Astrocyte of the spinal cord (primary cell): Measurements from ENCODE around the gene LCN12.

Source experiments
- DNase-seq: peaks from one replicate; pipeline ENCODE4 v3.0.0; 2011; ENCODE audit warnings: low read depth, low spot score
- H3K4me3 ChIP-seq: 2 replicates; pipeline ENCODE4 v1.5.1; 2011; ENCODE audit warnings: low read depth, mild to moderate bottlenecking, low read length, moderate library complexity
- in situ Hi-C: cut with HindIII; loops from 2 replicates; pipeline ENCODE4 v1.10.0; 2017; ENCODE audit warnings: low sequenced_read_pairs
- TF ChIP-seq, protein P1 (sequence below): IDR thresholded peaks from 2 replicates; pipeline ENCODE4 v1.5.1; 2012; ENCODE audit warnings: low read depth, mild to moderate bottlenecking, low read length, inconsistent platforms

Gene LCN12

DNA sequence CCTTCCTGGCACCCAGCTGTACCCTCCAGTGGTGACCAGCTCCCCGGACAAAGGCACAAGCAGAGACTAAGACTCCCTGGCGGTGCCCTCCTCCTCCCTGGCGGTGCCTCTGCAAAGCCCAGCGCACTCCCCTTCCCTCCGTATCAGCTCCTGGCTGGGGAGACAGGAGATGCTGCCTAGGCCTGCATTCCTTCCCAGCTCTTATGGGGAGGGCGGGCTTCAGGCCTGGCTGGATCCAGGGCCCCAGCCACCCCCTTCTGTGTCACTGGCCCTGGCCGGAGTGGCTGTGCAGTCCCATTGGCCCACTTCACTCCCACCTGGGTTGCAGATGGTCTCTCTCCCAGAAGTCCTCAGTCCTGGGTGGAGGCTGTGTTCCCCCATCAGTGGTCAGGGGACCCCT is 6.4 kb downstream of the LCN12 start:
- no peak overlapping the region for H3K4me3 ChIP-seq
- TF ChIP-seq, protein P1, sequence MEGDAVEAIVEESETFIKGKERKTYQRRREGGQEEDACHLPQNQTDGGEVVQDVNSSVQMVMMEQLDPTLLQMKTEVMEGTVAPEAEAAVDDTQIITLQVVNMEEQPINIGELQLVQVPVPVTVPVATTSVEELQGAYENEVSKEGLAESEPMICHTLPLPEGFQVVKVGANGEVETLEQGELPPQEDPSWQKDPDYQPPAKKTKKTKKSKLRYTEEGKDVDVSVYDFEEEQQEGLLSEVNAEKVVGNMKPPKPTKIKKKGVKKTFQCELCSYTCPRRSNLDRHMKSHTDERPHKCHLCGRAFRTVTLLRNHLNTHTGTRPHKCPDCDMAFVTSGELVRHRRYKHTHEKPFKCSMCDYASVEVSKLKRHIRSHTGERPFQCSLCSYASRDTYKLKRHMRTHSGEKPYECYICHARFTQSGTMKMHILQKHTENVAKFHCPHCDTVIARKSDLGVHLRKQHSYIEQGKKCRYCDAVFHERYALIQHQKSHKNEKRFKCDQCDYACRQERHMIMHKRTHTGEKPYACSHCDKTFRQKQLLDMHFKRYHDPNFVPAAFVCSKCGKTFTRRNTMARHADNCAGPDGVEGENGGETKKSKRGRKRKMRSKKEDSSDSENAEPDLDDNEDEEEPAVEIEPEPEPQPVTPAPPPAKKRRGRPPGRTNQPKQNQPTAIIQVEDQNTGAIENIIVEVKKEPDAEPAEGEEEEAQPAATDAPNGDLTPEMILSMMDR = no peak
- no peak for DNase-seq
- in situ Hi-C loops = no loop called here

DNA sequence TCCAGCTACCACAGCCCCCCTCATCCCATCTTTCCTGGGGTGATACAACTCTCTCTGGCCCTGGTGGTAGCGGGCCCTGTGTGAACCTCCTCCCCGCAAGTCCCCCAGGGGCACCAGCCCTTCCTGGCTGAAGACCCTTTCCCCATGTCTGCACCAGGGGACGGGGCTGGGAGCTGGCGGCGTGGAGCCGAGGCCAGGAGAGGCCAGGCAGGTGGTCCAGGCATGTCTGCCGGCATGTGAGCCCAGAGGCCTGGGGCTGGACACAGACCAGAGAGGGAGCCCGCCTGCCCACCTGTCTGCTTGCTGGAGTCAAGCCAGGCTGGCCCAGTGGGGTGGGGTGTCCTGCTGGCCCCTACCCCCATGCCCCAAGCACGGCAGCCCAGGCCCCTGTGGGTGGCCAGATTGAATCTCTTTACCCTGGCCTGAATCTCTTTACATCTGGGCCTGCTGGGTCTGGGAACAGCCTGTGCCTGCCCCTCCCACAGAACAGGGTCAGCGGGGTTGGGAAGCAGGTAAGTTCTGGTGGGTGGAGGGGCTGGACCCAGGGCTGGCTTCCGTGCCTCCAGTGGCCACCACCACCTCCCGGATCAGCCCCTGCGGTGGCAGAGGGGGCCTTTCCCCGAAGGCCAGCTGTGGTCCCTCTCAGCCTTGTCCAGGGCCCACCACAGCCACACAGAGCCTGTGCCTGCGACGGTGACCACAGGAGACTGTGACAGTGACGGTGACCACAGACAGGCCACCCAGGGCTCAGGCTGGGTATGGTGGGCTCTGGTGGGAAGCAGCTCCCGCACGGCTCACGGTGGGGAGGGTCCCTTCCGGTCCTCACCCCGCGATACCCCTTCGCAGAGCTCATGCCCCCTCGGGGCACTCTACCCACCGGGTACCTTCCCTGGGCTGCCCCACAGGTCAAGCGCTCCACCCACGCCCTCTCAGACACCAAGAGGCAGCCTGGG is 7.1 kb downstream of the LCN12 start:
- H3K4me3 ChIP-seq = no peak overlapping the region
- no peak for DNase-seq
- in situ Hi-C loops = no loop called here
- TF ChIP-seq, protein P1 = no peak

DNA sequence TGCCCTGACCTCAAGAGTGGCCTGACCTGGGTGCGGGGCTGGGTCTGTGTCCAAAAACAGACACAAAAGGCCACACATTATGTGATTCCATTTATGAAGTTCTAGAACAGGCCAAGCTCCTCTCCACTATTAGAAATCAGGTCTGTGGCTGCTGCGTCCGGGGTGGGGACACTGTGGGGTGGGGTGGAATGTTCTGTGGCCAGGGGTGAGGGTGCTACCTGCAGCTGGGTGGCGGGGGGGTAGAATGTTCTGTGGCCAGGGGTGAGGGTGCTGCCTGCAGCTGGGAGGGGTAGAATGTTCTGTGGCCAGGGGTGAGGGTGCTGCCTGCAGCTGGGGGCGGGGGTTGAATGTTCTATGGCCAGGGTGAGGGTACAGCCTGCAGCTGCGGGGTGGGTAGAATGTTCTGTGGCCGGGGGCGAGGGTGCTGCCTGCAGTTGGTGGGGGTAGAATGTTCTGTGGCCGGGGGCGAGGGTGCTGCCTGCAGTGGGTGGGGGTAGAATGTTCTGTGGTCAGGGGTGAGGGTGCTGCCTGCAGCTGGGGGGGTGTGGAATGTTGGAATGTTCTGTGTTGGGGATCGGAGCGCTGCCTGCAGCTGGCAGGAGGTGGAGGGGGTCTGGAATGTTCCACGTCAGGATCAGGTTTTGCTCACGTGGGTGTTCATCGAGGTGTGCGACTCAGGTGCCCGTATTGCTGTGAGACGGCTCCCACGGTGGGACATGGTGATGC is 8.3 kb downstream of the LCN12 start:
- in situ Hi-C loops = no loop called here
- no peak overlapping the region for H3K4me3 ChIP-seq
- DNase-seq = no peak
- TF ChIP-seq, protein P1 = no peak

DNA sequence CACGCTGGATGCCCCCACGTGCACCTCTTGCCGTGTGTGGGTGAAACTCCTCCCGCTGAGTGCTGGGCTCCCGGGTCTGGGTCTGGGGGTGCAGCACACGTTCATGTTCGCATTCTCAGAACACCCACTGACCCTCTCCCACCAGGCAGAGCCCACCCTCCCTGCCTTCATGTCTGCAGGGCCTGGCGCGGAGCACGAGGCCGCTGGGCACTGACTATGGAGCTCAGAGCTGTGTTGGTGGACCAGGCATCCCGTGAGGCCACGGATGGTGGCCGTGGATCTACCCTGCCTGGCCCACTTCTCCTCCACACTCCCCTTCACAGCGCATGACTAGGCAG is 8.8 kb downstream of the LCN12 start:
- in situ Hi-C loops = no loop called here
- TF ChIP-seq, protein P1 = no peak
- no peak for DNase-seq
- no peak overlapping the region for H3K4me3 ChIP-seq

DNA sequence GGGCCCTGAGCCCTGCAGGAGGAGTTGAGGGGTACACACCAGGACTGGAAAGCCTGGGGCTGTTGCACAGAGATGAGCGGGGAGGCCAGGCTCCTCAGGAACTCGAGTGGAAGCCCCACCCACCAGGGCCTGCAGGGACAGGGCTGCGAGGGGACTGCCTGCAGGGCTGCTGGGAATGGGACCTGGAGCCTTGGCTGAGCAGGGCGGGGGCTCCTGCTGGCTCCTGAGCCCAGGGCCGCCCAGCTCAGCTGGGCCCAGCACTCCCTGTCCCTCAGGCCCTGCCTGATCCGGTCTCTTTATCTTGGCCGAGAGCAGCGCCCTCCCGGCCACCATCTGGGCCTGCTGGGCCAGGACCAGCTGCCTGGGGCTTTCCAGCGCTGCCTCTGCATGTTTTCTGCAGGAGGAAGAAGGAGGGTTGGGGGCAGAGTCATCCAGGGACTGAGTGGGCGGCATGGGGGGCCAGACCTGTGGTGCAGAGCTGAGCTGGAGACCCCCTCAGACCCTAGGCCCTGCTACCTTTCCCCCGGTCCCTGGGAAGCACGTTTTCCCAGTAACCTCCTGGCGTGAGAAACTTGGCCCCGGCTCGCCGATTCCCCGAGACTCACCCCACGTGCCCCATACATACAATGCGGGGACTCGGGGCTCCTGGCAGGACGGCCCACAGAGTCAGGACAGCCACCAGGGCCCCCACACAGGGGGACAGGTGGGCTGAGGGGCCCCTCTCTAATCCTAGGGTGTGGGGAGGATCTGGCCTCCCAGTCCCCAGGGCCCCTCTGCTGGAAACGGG is 9.4 kb downstream of the LCN12 start:
- in situ Hi-C loops = no loop called here
- TF ChIP-seq, protein P1 = no peak
- H3K4me3 ChIP-seq = no peak overlapping the region
- peak; percentile 14 for DNase-seq

DNA sequence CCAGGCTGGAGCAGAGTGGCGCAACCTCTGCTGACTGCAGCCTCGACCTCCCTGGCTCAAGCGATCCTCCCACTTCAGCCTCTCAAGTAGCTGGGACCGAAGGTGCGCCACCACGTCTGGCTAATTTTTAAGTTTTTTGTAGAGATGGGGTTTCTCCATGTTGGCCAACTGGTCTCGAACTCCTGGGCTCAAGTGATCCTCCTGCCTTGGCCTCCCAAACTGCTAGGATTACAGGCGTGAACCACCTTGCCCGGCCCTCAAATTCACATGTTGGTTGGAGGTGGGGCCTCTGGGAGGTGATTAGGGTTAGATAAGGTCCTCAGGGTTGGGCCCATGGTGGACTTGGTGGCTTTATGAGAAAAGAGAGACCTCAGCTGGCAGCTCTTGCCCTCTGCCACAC is 10.1 kb downstream of the LCN12 start:
- TF ChIP-seq, protein P1 = no peak
- in situ Hi-C loops = no loop called here

More for the DNA sequence above, 10.1 kb downstream of the LCN12 start:
- H3K4me3 ChIP-seq = no peak overlapping the region
- DNase-seq = no peak
